IMR-90 (cell line): Measurements from ENCODE around the gene ARL2. TPM values are rescaled to one million over a fixed set of nuclear protein-coding genes. Genes with fewer than 3 reads are reported as not detected.
A peak's percentile ranks its signal among the peaks of the same experiment; 100 is the strongest.

Experiments used
- ATAC-seq: fragments of 200-7000 bp; cut with Tn5 transposase; 2 replicates; pipeline ENCODE4 v1.9.1; 2020; ENCODE audit warnings: low read depth, mild to moderate bottlenecking, moderate library complexity
- BruUV-seq: library from RNA; stranded (reverse); fragments of 400-500 nt; replicated peaks from 2 replicates; lab custom pipeline; 2021; lab: Mats Ljungman, UMichigan
- CTCF ChIA-PET: fragments of 300-600 bp; formaldehyde crosslinking; extraction: SDS; loops from one replicate; lab custom pipeline; 2021; ENCODE audit warnings: antibody characterized with exemption; lab: Yijun Ruan, JAX
- POLR2A ChIA-PET: fragments of 300-600 bp; sonication (Branson Sonifier 250); formaldehyde crosslinking; loops from one replicate; lab custom pipeline; 2022; ENCODE audit warnings: antibody characterized with exemption; ENCODE audit not compliant: unreplicated experiment; lab: Charles Lee
- DNase-seq: peaks from one replicate; pipeline ENCODE4 v3.0.0; 2013
- H2AFZ ChIP-seq: replicated peaks from 2 replicates; pipeline ENCODE3; 2013; ENCODE audit warnings: low read length, mild to moderate bottlenecking; ENCODE audit not compliant: poor library complexity
- H2AK5ac ChIP-seq: 2 replicates; pipeline ENCODE4 v1.6.1; 2013; ENCODE audit warnings: low read depth, low read length, inconsistent platforms
- H2AK9ac ChIP-seq: replicated peaks from 2 replicates; pipeline ENCODE3; 2013; ENCODE audit warnings: mild to moderate bottlenecking, low read depth, low read length, moderate library complexity; ENCODE audit not compliant: poor library complexity
- H2BK120ac ChIP-seq: 2 replicates; pipeline ENCODE4 v1.6.1; 2013; ENCODE audit warnings: low read depth, low read length, inconsistent platforms
- H2BK15ac ChIP-seq: 3 replicates; pipeline ENCODE4 v1.6.1; 2013; ENCODE audit warnings: low read depth, low read length, inconsistent platforms
- H2BK20ac ChIP-seq: 2 replicates; pipeline ENCODE4 v1.6.1; 2013; ENCODE audit warnings: low read depth, mild to moderate bottlenecking, inconsistent platforms, low read length, moderate library complexity
- H2BK5ac ChIP-seq: 2 replicates; pipeline ENCODE4 v1.6.1; 2013; ENCODE audit warnings: mild to moderate bottlenecking, low read depth, low read length, inconsistent platforms; ENCODE audit not compliant: poor library complexity, severe bottlenecking
- H3K14ac ChIP-seq: replicated peaks from 2 replicates; pipeline ENCODE4 v1.6.1; 2013; ENCODE audit warnings: low read depth, low read length, inconsistent platforms
- H3K18ac ChIP-seq: 2 replicates; pipeline ENCODE4 v1.6.1; 2013; ENCODE audit warnings: low read depth, low read length, control low read depth
- H3K23ac ChIP-seq: 2 replicates; pipeline ENCODE4 v1.6.1; 2013; ENCODE audit warnings: low read depth, low read length, inconsistent platforms
- H3K27ac ChIP-seq: 2 replicates; pipeline ENCODE4 v1.5.1; 2013; ENCODE audit warnings: mild to moderate bottlenecking, control low read depth, low read length; ENCODE audit not compliant: insufficient read depth
- H3K27me3 ChIP-seq: 2 replicates; pipeline ENCODE4 v1.6.1; 2013; ENCODE audit warnings: low read length; ENCODE audit not compliant: control insufficient read depth, insufficient read depth
- H3K36me3 ChIP-seq: 2 replicates; pipeline ENCODE4 v1.6.1; 2013; ENCODE audit warnings: low read length, mixed read lengths; ENCODE audit not compliant: control insufficient read depth, insufficient read depth
- H3K4ac ChIP-seq: 2 replicates; pipeline ENCODE4 v1.6.1; 2013; ENCODE audit warnings: low read depth, low read length, inconsistent platforms
- H3K4me1 ChIP-seq: 2 replicates; pipeline ENCODE4 v1.6.1; 2013; ENCODE audit warnings: low read length, mixed read lengths; ENCODE audit not compliant: control insufficient read depth, insufficient read depth
- H3K4me2 ChIP-seq: 2 replicates; pipeline ENCODE4 v1.6.1; 2013; ENCODE audit warnings: low read depth, mild to moderate bottlenecking, control low read depth, low read length, moderate library complexity
- H3K4me3 ChIP-seq: 2 replicates; pipeline ENCODE4 v1.5.1; 2013; ENCODE audit warnings: low read depth, mild to moderate bottlenecking, control low read depth, low read length, moderate library complexity; ENCODE audit not compliant: insufficient read depth
- H3K56ac ChIP-seq: 2 replicates; pipeline ENCODE4 v1.6.1; 2013; ENCODE audit warnings: low read length, inconsistent platforms; ENCODE audit not compliant: insufficient read depth; ENCODE audit errors: extremely low read depth
- H3K79me1 ChIP-seq, 2 experiments: 2 replicates each; pipeline ENCODE4 v1.6.1; 2013; ENCODE audit warnings: low read length in 2 of 2, inconsistent platforms in 1 of 2, low read depth in 1 of 2
- H3K9ac ChIP-seq: 2 replicates; pipeline ENCODE4 v1.6.1; 2013; ENCODE audit warnings: low read depth, low read length, control low read depth
- H3K9me1 ChIP-seq: 2 replicates; pipeline ENCODE4 v1.6.1; 2013; ENCODE audit warnings: low read length, inconsistent platforms; ENCODE audit not compliant: insufficient read depth
- H3K9me3 ChIP-seq: 2 replicates; pipeline ENCODE4 v1.6.1; 2013; ENCODE audit warnings: low read length; ENCODE audit not compliant: control insufficient read depth, insufficient read depth
- H4K20me1 ChIP-seq: 2 replicates; pipeline ENCODE4 v1.6.1; 2013; ENCODE audit warnings: low read length, inconsistent platforms; ENCODE audit not compliant: insufficient read depth
- H4K5ac ChIP-seq: 2 replicates; pipeline ENCODE4 v1.6.1; 2013; ENCODE audit warnings: mild to moderate bottlenecking, low read depth, low read length, control low read depth
- H4K8ac ChIP-seq, 2 experiments: 2 replicates each; pipeline ENCODE4 v1.6.1; 2013; ENCODE audit warnings: low read depth in 2 of 2, low read length in 2 of 2, control low read depth in 1 of 2, inconsistent platforms in 1 of 2
- H4K91ac ChIP-seq: 2 replicates; pipeline ENCODE4 v1.6.1; 2013; ENCODE audit warnings: low read depth, low read length, inconsistent platforms; ENCODE audit not compliant: insufficient read depth
- BHLHE40 ChIP-seq: fragments of 150-350 bp; IDR thresholded peaks from 2 replicates; pipeline ENCODE4 v1.6.1; 2016; ENCODE audit warnings: mild to moderate bottlenecking, low read depth, low read length
- CEBPB ChIP-seq: IDR thresholded peaks from 2 replicates; pipeline ENCODE4 v1.6.1; 2012; ENCODE audit warnings: low read depth, low read length, improper control_type of control experiment
- CHD1 ChIP-seq: IDR thresholded peaks from 2 replicates; pipeline ENCODE4 v1.6.1; 2012; ENCODE audit warnings: low read depth, low read length, improper control_type of control experiment
- CTCF ChIP-seq: conservative IDR thresholded peaks from 2 replicates; pipeline ENCODE4 v1.5.1; 2012; ENCODE audit warnings: mild to moderate bottlenecking, low read depth, low read length, improper control_type of control experiment
- ELK1 ChIP-seq: fragments of 150-350 bp; IDR thresholded peaks from 2 replicates; pipeline ENCODE4 v1.6.1; 2016; ENCODE audit warnings: low read depth, mild to moderate bottlenecking, low read length, moderate library complexity, borderline replicate concordance
- FOS ChIP-seq: fragments of 150-350 bp; IDR thresholded peaks from 2 replicates; pipeline ENCODE4 v1.6.1; 2016; ENCODE audit warnings: low read depth, low read length
- MAFK ChIP-seq: IDR thresholded peaks from 2 replicates; pipeline ENCODE4 v1.6.1; 2012; ENCODE audit warnings: low read depth, low read length, improper control_type of control experiment
- MAZ ChIP-seq: IDR thresholded peaks from 2 replicates; pipeline ENCODE4 v1.6.1; 2012; ENCODE audit warnings: low read depth, mild to moderate bottlenecking, low read length, improper control_type of control experiment, moderate library complexity, borderline replicate concordance
- MXI1 ChIP-seq: IDR thresholded peaks from 2 replicates; pipeline ENCODE4 v1.6.1; 2012; ENCODE audit warnings: low read depth, mild to moderate bottlenecking, low read length, moderate library complexity, borderline replicate concordance
- NFE2L2 ChIP-seq: fragments of 150-350 bp; IDR thresholded peaks from 2 replicates; pipeline ENCODE4 v1.6.1; 2016; ENCODE audit warnings: low read depth, mild to moderate bottlenecking, low read length
- POLR2A ChIP-seq: IDR thresholded peaks from 2 replicates; pipeline ENCODE4 v1.6.1; 2012; ENCODE audit warnings: mild to moderate bottlenecking, low read depth, low read length
- RAD21 ChIP-seq: IDR thresholded peaks from 2 replicates; pipeline ENCODE4 v1.6.1; 2012; ENCODE audit warnings: low read length, improper control_type of control experiment
- RCOR1 ChIP-seq: IDR thresholded peaks from 2 replicates; pipeline ENCODE4 v1.6.1; 2012; ENCODE audit warnings: mild to moderate bottlenecking, low read length, improper control_type of control experiment; ENCODE audit not compliant: insufficient replicate concordance
- RFX5 ChIP-seq: IDR thresholded peaks from 2 replicates; pipeline ENCODE4 v1.8.0; 2012; ENCODE audit warnings: low read depth, mild to moderate bottlenecking, low read length, moderate library complexity
- SMC3 ChIP-seq: fragments of 150-350 bp; IDR thresholded peaks from 2 replicates; pipeline ENCODE4 v1.6.1; 2016; ENCODE audit warnings: low read depth, mild to moderate bottlenecking, antibody characterized with exemption, low read length, moderate library complexity
- USF2 ChIP-seq: fragments of 150-350 bp; IDR thresholded peaks from 2 replicates; pipeline ENCODE4 v1.6.1; 2017; ENCODE audit warnings: mild to moderate bottlenecking, antibody characterized with exemption, low read length, low read depth
- WGBS, 2 experiments: methylation state at CpG; one replicate each; pipeline versions ENCODE4 v1.1.5 to v1.1.7; 2013; ENCODE audit warnings: missing lambda C conversion rate in 2 of 2; ENCODE audit not compliant: insufficient read length in 1 of 2; ENCODE audit errors: extremely low coverage in 2 of 2; 5-methylcytosine and 5-hydroxymethylcytosine counted together
- dilution Hi-C: fragments of 300-500 bp; cut with HindIII; formaldehyde crosslinking; loops from one replicate; pipeline ENCODE4 v1.14.3; 2018; ENCODE audit warnings: low sequenced_read_pairs; ENCODE audit not compliant: unreplicated experiment
- in situ Hi-C: fragments of 300-500 bp; cut with MboI; formaldehyde crosslinking; loops from 3 replicates; pipeline ENCODE4 v1.14.3; 2019; ENCODE audit warnings: low sequenced_read_pairs, inconsistent platforms, mixed read lengths
- intact Hi-C: fragments of 100-400 bp; cut with micrococcal nuclease; formaldehyde crosslinking; loops from 2 replicates; pipeline ENCODE4 v1.10.0; 2022
- polyA plus RNA-seq, 3 experiments: library from polyadenylated mRNA; depleted of rRNA; stranded (reverse); fragments of >200 nt; gene quantifications; 2 replicates each; pipeline ENCODE4 v1.2.3, GENCODE V29; 2012; ENCODE audit warnings: low replicate concordance in 1 of 3
- total RNA-seq: library from RNA; depleted of rRNA; stranded (reverse); fragments of >200 nt; gene quantifications from 2 replicates; pipeline ENCODE4 v1.2.3, GENCODE V29; 2012

ARL2 gene
- total and polyA plus RNA-seq, 2 of the 4 experiments (the other 2 are of a cell fraction), result 48.9 to 152 TPM

DNA sequence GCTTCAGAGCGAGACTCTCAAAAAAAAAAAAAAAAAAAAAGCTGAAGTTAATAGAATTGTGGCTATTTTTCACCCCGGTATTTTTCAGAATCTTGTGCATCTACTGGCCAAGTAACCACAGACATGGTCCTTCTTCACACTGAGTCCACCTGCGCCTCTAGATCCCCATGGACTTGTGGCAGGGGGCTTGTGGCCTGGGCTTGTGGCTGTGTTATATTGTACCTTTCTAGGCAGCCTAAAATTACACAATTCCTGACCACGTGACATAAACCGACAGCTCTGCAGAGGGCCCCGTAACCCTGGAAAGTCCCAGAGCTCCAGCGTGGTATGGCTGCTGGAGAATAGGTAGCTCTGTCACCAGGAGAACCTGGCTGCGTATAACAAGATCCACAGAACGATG lies 55.3 kb downstream of the ARL2 start:
- no peak overlapping the region for H2AK5ac ChIP-seq
- no peak overlapping the region for H3K56ac ChIP-seq
- H3K4me3 ChIP-seq, result no peak overlapping the region
- POLR2A ChIA-PET, result no interaction called here
- no peaks in the 10 kb centered on the region for H4K20me1 ChIP-seq
- H3K27ac ChIP-seq, result no peak overlapping the region
- H3K9me1 ChIP-seq, result no peaks in the 10 kb centered on the region; the same call in 1 of the 2 replicates
- H3K9ac ChIP-seq, result no peak overlapping the region
- TF ChIP-seq MAFK (no peak), NFE2L2 (no peak), CEBPB (no peak), MAZ (no peak), RCOR1 (no peak), USF2 (no peak), RAD21 (no peak), RFX5 (no peak), ELK1 (no peak), POLR2A (no peak), CHD1 (no peak), CTCF (no peak), FOS (no peak), SMC3 (no peak), MXI1 (no peak), BHLHE40 (no peak)
- DNase-seq (peak; percentile 16), ATAC-seq (no peak)
- in situ Hi-C loops (no loop called here), intact Hi-C loops (no loop called here), dilution Hi-C loops (no loop called here)
- no peak overlapping the region for H3K23ac ChIP-seq
- no peak overlapping the region for H3K14ac ChIP-seq
- no peaks in the 10 kb centered on the region for H3K9me3 ChIP-seq
- no peak overlapping the region for H2BK120ac ChIP-seq
- CTCF ChIA-PET, result interaction anchor here (0.6 kb wide), 1 partner anchor 228 kb away, joined by 3 read pairs; no protein-coding TSS in a partner anchor
- H3K79me1 ChIP-seq, result no peaks in the 10 kb centered on the region
- H2BK5ac ChIP-seq, result no peak overlapping the region
- no peak overlapping the region for H3K4me2 ChIP-seq
- H3K4me1 ChIP-seq, result no peaks in the 10 kb centered on the region
- no peak overlapping the region for H3K18ac ChIP-seq
- no peak overlapping the region for H2AK9ac ChIP-seq
- H2AFZ ChIP-seq, result peak overlapping the region; percentile 9
- no peak overlapping the region for H4K5ac ChIP-seq
- no peak overlapping the region for H2BK15ac ChIP-seq
- H3K36me3 ChIP-seq, result no peaks in the 10 kb centered on the region
- BruUV-seq, result no TSS peak
- H4K91ac ChIP-seq, result no peak overlapping the region
- WGBS, 2 experiments, result no CpG with 5 or more reads among the region's 9 CpGs
- H4K8ac ChIP-seq, result no peak overlapping the region
- no peak overlapping the region for H3K4ac ChIP-seq
- no peaks in the 10 kb centered on the region; the same call in 1 of the 2 replicates for H3K27me3 ChIP-seq
- no peak overlapping the region for H2BK20ac ChIP-seq
